ENCODE data around the gene GOLGA3. TPM values are rescaled to one million over a fixed set of nuclear protein-coding genes. Genes with fewer than 3 reads are reported as not detected.

GOLGA3 gene
- total and polyA plus RNA-seq, 12 donors, result 10.8 to 46.1 (median 34.8) TPM

DNA sequence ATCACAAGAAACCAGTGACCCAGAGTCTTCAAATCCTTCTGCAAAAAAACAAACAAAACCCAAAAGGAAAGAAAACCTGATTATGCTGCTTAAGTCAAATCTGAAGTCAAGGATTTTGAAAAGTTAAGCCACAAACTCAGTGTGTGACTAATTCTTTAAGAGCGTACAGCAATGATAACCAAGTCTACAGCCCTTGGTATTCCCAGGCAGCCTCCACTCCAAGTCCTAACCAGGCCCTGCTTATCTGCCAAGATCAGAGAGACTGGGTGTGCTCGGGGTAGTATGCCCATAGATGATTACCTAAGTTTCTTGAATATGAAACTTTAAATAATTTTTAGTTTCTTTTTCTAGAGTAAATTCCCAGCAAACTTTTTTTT, 104.9 kb downstream of the GOLGA3 start:
- peaks cover 0 to 5% (median 0%) of the 10 kb centered on the region in 9 donors for H3K4me1 ChIP-seq
- 89 to 96% methylated on average over 2 of the region's 2 CpGs for WGBS, 2 donors
- no peak overlapping the region for H3K4me3 ChIP-seq
- H3K27ac ChIP-seq, result no peak overlapping the region
- H3K9me3 ChIP-seq, result no peaks in the 10 kb centered on the region
- TF ChIP-seq, protein P1, sequence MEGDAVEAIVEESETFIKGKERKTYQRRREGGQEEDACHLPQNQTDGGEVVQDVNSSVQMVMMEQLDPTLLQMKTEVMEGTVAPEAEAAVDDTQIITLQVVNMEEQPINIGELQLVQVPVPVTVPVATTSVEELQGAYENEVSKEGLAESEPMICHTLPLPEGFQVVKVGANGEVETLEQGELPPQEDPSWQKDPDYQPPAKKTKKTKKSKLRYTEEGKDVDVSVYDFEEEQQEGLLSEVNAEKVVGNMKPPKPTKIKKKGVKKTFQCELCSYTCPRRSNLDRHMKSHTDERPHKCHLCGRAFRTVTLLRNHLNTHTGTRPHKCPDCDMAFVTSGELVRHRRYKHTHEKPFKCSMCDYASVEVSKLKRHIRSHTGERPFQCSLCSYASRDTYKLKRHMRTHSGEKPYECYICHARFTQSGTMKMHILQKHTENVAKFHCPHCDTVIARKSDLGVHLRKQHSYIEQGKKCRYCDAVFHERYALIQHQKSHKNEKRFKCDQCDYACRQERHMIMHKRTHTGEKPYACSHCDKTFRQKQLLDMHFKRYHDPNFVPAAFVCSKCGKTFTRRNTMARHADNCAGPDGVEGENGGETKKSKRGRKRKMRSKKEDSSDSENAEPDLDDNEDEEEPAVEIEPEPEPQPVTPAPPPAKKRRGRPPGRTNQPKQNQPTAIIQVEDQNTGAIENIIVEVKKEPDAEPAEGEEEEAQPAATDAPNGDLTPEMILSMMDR (IDR thresholded peaks at IDR 0.05), result no peak
- intact Hi-C loops (cut with DNase I), result no loop called here
- no peaks in the 10 kb centered on the region for H3K27me3 ChIP-seq
- peaks cover 0 to 100% (median 47%) of the 10 kb centered on the region in 9 donors for H3K36me3 ChIP-seq
- no peak for ATAC-seq
- no peak for DNase-seq

DNA sequence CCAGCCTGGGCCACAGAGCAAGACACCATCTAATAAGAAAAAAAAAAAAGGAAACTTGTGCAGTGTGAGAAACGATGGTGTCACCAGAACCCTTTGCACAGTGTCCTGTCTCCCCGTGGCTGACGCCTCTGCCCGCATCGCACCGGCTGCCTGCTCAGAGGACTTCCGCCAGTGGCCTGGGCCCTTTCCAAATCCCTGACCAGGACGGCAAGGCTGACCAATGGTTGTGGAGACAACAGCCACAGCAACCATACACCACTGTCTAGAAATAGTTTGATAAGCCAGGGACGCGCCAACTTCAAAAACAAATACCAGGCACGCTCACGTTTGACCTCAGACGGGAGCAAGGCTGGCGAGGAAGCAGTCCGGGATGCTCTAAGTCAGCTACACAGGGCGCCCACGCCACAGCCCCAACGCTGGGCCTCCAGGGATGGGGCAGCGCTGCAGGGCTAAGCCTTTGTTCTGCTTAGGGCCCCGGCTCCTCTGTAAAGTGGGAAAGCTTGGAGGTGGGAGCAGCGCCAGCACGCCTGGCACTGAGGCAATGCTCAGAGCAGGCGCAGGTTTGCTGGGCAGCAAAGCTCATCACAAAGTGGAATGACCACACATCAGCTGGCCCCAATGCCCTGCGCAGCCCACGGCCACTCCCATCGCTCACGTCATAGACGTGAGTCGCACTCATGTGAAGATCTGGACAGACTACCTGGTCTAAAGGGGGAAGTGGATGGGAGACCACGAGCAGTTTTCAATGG, 105.5 kb downstream of the GOLGA3 start:
- Histone ChIP-seq H3K4me1 (peaks cover 0 to 5% (median 0%) of the 10 kb centered on the region in 9 donors), H3K9me3 (no peaks in the 10 kb centered on the region), H3K27ac (no peak overlapping the region), H3K36me3 (peaks cover 0 to 97% (median 44%) of the 10 kb centered on the region in 9 donors), H3K27me3 (no peaks in the 10 kb centered on the region), H3K4me3 (no peak overlapping the region)
- intact Hi-C loops (cut with DNase I), result no loop called here
- WGBS, 2 donors, result 69 to 76% methylated on average over 30 of the region's 30 CpGs
- TF ChIP-seq, protein P1 (IDR thresholded peaks at IDR 0.05), result no peak
- DNase-seq (peak; percentile 58 to 63), ATAC-seq (peak; percentile 52 to 90 (median 73))

DNA sequence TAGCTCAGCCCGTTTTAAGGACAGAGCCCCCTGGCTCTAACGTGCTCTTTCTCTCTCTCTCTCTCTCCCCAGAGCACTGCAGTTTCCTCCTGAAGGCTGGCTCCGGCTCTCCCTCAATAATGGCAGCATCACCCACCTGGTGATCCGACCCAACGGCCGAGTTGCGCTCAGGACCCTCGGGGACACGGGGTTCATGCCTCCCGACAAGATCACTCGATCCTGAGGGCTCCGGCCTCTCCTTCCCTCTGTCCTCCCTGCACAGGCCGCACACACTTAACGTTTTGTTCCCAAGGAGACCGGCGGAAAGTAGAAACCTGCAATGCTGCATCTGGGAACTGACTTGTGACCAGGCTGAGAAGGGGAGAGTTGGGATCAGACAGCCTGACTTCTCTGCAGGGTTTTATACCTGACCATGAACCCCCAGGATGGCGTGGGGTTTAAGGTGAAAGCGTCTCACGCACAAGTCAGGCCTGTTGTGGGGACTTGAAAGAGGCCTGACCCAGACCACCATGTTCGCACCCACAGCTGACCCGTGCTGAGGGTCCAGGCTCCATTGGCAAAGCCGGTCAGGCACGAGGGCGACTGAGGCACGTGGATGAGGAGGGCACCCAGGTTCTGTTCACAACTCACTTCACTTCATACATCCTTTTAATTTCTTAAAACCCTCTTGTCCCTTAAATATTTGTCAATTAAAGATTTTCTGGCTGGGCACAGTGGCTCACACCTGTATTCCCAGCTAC, 107.9 kb downstream of the GOLGA3 start:
- TF ChIP-seq, protein P1 (IDR thresholded peaks at IDR 0.05), result no peak
- Histone ChIP-seq H3K4me3 (no peak overlapping the region), H3K27me3 (no peaks in the 10 kb centered on the region), H3K27ac (no peak overlapping the region), H3K9me3 (no peaks in the 10 kb centered on the region), H3K4me1 (peaks cover 0 to 5% (median 0%) of the 10 kb centered on the region in 9 donors), H3K36me3 (peaks cover 0 to 96% (median 30%) of the 10 kb centered on the region in 9 donors)
- 94 to 95% methylated on average over 25 of the region's 25 CpGs for WGBS, 2 donors
- no peak for ATAC-seq
- DNase-seq, result no peak
- intact Hi-C loops (cut with DNase I), result no loop called here

DNA sequence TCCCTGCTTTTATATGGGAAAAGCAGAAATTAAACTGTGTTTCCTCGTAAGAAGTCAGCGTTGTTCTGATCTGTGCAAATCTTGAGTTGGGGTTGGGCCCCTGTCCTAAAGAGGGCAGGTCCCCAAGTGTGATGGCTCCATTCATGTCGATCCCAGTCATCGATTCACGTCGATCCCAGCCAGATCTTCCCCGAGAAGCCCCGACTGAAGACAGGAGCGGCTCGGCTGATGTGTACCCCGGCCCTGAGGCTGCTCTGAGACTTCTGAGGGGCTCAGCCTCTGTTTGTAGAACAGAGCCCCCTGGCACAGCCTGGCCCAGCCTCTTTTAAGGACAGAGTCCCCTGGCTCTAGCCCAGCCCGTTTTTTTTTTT, 108.7 kb downstream of the GOLGA3 start:
- H3K36me3 ChIP-seq, result peaks cover 0 to 96% (median 25%) of the 10 kb centered on the region in 9 donors
- ATAC-seq (no peak), DNase-seq (no peak)
- intact Hi-C loops (cut with DNase I), result no loop called here
- 91 to 94% methylated on average over 12 of the region's 12 CpGs for WGBS, 2 donors
- no peak overlapping the region for H3K27ac ChIP-seq
- H3K4me3 ChIP-seq, result no peak overlapping the region
- peaks cover 0 to 5% (median 0%) of the 10 kb centered on the region in 9 donors for H3K4me1 ChIP-seq
- H3K27me3 ChIP-seq, result no peaks in the 10 kb centered on the region
- H3K9me3 ChIP-seq, result no peaks in the 10 kb centered on the region
- TF ChIP-seq, protein P1 (IDR thresholded peaks at IDR 0.05), result no peak

All from heart right ventricle (tissue), 16 donors.